Measurements from ENCODE around the gene SMAD2. TPM values are rescaled to one million over a fixed set of nuclear protein-coding genes. Genes with fewer than 3 reads are reported as not detected.

SMAD2 gene
- total RNA-seq, 2 experiments from 2014 or later: 80.4 to 83.0 TPM

GRCh38 chr18:47881752-47882455, 48.6 kb downstream of the SMAD2 start:
- ChIA-PET POLR2A (no interaction called here), CTCF (no interaction called here)
- no peaks in the 10 kb centered on the region for H3K27me3 ChIP-seq (ENCODE audit: control insufficient read depth in 1 of 2, insufficient read depth in 2 of 2, low read length in 2 of 2)
- H3K9me3 ChIP-seq (ENCODE audit: control insufficient read depth in 1 of 2, insufficient read depth in 1 of 2, low read length in 2 of 2): no peaks in the 10 kb centered on the region
- Mint-ChIP-seq H3K4me3 (no peak overlapping the region), H3K27me3 (no peaks in the 10 kb centered on the region), H3K36me3 (ENCODE audit: low read depth) (peaks cover 88% of the 10 kb centered on the region), H3K4me1 (ENCODE audit: low read depth) (peaks cover 60% of the 10 kb centered on the region), H3K27ac (no peak overlapping the region), H3K9me3 (no peaks in the 10 kb centered on the region)
- no peaks in the 10 kb centered on the region for H3K4me1 ChIP-seq (ENCODE audit: insufficient read depth, low read length)
- H3K4me3 ChIP-seq (ENCODE audit: low read length): no peak overlapping the region
- ATAC-seq (ENCODE audit: poor library complexity): no peak
- TF ChIP-seq CTCF (IDR thresholded peaks at IDR 0.05): no peak
- intact Hi-C loops (cut with DNase I, micrococcal nuclease): loop anchor here in 1 of 2 experiments (5.0 kb wide), 1 partner anchor 45 kb away; no protein-coding TSS in a partner anchor
- DNase-seq: no peak
- H3K27ac ChIP-seq (ENCODE audit: low read depth in 1 of 2, low read length in 2 of 2): no peak overlapping the region
- H3K36me3 ChIP-seq (ENCODE audit: insufficient read depth, low read length): peaks cover 32% of the 10 kb centered on the region

GRCh38 chr18:47881042-47881441, 49.4 kb downstream of the SMAD2 start:
- Mint-ChIP-seq H3K9me3 (no peaks in the 10 kb centered on the region), H3K4me3 (no peak overlapping the region), H3K27ac (no peak overlapping the region), H3K27me3 (no peaks in the 10 kb centered on the region), H3K4me1 (ENCODE audit: low read depth) (peaks cover 61% of the 10 kb centered on the region), H3K36me3 (ENCODE audit: low read depth) (peaks cover 80% of the 10 kb centered on the region)
- intact Hi-C loops (cut with DNase I, micrococcal nuclease): loop anchor here in 1 of 2 experiments (5.0 kb wide), 1 partner anchor 46 kb away; no protein-coding TSS in a partner anchor
- Histone ChIP-seq H3K27ac (ENCODE audit: low read depth in 1 of 2, low read length in 2 of 2) (no peak overlapping the region), H3K4me3 (ENCODE audit: low read length) (no peak overlapping the region), H3K27me3 (ENCODE audit: control insufficient read depth in 1 of 2, insufficient read depth in 2 of 2, low read length in 2 of 2) (no peaks in the 10 kb centered on the region), H3K9me3 (ENCODE audit: control insufficient read depth in 1 of 2, insufficient read depth in 1 of 2, low read length in 2 of 2) (no peaks in the 10 kb centered on the region), H3K4me1 (ENCODE audit: insufficient read depth, low read length) (no peaks in the 10 kb centered on the region), H3K36me3 (ENCODE audit: insufficient read depth, low read length) (peaks cover 32% of the 10 kb centered on the region)
- ATAC-seq (ENCODE audit: poor library complexity) (no peak), DNase-seq (no peak)
- TF ChIP-seq CTCF (IDR thresholded peaks at IDR 0.05): no peak
- ChIA-PET POLR2A (no interaction called here), CTCF (no interaction called here)

- no peak for TF ChIP-seq CTCF (IDR thresholded peaks at IDR 0.05)
These were observed 52.6 kb downstream of the SMAD2 start for GRCh38 chr18:47877892-47878291.

More at GRCh38 chr18:47877892-47878291, 52.6 kb downstream of the SMAD2 start:
- Mint-ChIP-seq H3K27me3 (no peaks in the 10 kb centered on the region), H3K36me3 (ENCODE audit: low read depth) (peaks cover 62% of the 10 kb centered on the region), H3K9me3 (no peaks in the 10 kb centered on the region), H3K4me3 (no peak overlapping the region), H3K4me1 (ENCODE audit: low read depth) (peaks cover 69% of the 10 kb centered on the region), H3K27ac (peak overlapping the region; percentile 15)
- H3K27ac ChIP-seq (ENCODE audit: low read depth in 1 of 2, low read length in 2 of 2): no peak overlapping the region
- H3K4me3 ChIP-seq (ENCODE audit: low read length): no peak overlapping the region
- no peak for ATAC-seq (ENCODE audit: poor library complexity)
- intact Hi-C loops (cut with DNase I, micrococcal nuclease): loop anchor here in 1 of 2 experiments (2.0 to 10.0 kb wide), 2 partner anchors 117 to 145 kb away; no protein-coding TSS in a partner anchor
- no peak for DNase-seq
- peaks cover 18% of the 10 kb centered on the region for H3K36me3 ChIP-seq (ENCODE audit: insufficient read depth, low read length)
- no peaks in the 10 kb centered on the region for H3K27me3 ChIP-seq (ENCODE audit: control insufficient read depth in 1 of 2, insufficient read depth in 2 of 2, low read length in 2 of 2)
- ChIA-PET CTCF (interaction anchor here (1.4 to 1.6 kb wide), 2 partner anchors 10 to 12 kb away, joined by 4 read pairs; no protein-coding TSS in a partner anchor), POLR2A (interaction anchor here (1.0 to 2.5 kb wide), 3 partner anchors 11 to 53 kb away, joined by 4 to 9 read pairs (median 7); partner anchors contain the start of gene SMAD2)
- H3K4me1 ChIP-seq (ENCODE audit: insufficient read depth, low read length): no peaks in the 10 kb centered on the region
- H3K9me3 ChIP-seq (ENCODE audit: control insufficient read depth in 1 of 2, insufficient read depth in 1 of 2, low read length in 2 of 2): no peaks in the 10 kb centered on the region
